LNCAP (cell line): ENCODE data around the gene RYR1.

ENCODE experiments used
- TF ChIP-seq, protein P1 (sequence below): fragments of 450-650 bp; IDR thresholded peaks from 2 replicates; pipeline ENCODE4 v1.5.1; 2017; ENCODE audit warnings: mild to moderate bottlenecking

Gene RYR1

DNA sequence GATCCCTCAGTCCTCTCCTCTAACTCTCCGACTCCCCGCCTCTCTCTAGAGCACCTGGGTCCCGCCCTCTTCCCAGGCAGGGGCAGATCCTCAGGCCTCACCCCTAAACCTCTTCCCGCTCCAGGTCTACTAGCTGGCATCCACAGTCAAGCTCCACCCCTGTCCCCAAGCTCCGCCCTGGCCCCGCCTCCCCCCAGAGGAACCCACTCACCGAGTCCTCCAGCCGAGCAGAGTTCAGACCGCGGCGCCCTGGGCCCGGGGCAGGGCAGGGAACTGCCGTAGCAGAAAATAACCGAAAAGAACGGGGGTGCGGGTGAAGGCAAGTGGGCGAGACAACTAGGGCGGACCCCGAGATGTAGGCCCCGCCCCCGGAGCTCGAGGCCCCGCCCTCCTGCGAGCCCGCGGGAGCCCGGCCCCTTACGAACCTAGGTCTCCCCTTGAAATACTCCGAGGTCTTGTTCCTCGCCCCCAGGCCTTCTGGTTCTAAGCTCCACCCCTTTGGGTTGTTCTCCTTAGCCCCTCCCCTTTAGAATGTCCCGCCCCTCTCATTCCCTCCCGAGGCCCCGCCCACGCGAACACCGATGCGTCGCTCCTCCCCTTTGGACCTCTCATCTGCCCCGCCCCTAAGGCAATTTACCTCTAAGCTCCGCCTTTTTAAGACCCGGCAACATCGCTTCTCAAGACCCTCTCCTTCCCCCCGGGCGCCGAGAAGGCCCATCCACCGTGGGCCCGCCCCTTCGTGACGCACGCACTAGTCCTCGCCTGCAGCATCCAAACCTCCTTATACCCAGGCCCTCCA is 45.7 kb upstream of the RYR1 start, which contains the start of gene GGN:
Gene GGN (minus strand): TSS at position 485 of the 799 bp plus-strand sequence. CDS start 773 bp downstream, outside the sequence.
- TF ChIP-seq, protein P1, sequence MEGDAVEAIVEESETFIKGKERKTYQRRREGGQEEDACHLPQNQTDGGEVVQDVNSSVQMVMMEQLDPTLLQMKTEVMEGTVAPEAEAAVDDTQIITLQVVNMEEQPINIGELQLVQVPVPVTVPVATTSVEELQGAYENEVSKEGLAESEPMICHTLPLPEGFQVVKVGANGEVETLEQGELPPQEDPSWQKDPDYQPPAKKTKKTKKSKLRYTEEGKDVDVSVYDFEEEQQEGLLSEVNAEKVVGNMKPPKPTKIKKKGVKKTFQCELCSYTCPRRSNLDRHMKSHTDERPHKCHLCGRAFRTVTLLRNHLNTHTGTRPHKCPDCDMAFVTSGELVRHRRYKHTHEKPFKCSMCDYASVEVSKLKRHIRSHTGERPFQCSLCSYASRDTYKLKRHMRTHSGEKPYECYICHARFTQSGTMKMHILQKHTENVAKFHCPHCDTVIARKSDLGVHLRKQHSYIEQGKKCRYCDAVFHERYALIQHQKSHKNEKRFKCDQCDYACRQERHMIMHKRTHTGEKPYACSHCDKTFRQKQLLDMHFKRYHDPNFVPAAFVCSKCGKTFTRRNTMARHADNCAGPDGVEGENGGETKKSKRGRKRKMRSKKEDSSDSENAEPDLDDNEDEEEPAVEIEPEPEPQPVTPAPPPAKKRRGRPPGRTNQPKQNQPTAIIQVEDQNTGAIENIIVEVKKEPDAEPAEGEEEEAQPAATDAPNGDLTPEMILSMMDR = no peak

DNA sequence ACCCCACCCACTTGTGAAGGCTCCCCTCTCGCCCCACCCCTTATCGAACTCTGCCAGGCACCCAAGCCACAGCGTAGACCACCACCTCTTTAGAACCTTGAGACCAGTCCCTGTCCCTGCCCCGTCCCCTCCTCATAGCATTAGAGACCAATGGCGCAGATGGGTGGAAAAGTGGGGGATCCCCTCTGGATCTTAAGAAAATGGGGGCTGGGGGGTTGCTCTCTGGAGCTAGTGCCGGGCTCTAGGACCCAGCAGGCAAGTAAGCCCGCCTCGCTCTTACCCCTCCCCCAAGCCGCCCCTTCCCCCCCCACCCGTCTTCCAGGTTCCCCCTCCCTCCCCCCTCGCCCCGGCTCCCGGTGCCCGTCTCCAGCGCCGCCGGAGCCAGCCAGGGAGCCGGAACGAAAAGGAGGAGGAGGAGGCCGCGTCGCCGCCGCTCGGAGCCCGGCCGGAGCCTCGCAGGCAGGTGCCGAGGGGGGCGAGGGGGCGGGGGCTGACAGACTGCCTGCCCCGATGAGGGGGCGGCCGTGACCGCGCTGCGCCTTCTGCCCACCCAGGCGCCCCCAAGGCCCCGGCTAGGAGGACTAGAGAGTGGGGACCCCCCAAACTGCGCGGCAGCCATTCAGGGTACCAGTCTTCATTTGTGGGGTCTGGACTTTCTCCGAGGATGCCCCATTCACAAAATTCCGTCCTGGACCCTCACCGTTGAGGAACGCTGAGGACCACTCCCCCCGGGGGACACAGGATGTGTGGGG is 45.0 kb upstream of the RYR1 start, which contains the start of gene SPRED3:
Gene SPRED3 (plus strand): TSS at position 349 of the 752 bp plus-strand sequence. CDS start 1,606 bp downstream, outside the sequence.
- TF ChIP-seq, protein P1 = no peak

- TF ChIP-seq, protein P1 = no peak
These were observed 44.2 kb upstream of the RYR1 start for GRCh38 chr19:38389101-38389925.

GRCh38 chr19:38389957-38390924 is 43.2 kb upstream of the RYR1 start:
- TF ChIP-seq, protein P1 = no peak

DNA sequence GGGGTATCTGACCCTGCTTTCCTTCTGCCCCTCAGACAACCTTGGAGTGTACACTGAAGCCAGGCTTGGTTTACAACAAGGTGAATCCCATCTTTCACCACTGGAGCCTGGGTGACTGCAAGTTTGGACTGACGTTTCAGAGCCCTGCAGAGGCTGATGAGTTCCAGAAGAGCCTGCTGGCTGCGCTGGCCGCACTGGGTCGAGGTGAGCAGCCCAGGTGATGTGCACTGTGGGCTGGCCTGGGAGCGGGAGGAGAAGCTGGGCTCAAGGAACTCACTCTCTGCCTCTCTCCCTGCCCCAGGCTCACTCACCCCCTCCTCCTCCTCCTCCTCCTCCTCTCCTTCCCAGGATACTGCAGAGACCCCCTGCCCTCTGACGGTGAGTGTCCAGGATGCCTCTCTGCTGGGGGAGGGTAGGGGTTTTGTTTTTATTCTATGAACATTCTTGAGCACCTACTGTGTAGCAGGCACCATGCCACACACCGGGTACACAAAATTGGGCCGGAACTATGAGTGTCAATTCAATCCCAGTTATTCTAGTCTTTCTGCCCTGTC is 41.5 kb upstream of the RYR1 start:
- TF ChIP-seq, protein P1 = no peak

GRCh38 chr19:38392707-38393308 is 40.7 kb upstream of the RYR1 start:
- TF ChIP-seq, protein P1 = no peak
